NCI-H526 treated with DMSO at 0.1 percent for 48 hours (cell line): Measurements from ENCODE around the gene KIF19.

ENCODE experiments used
- DNase-seq: peaks from one replicate; lab custom pipeline; 2025; lab: John Stamatoyannopoulos, UW

Gene KIF19

GRCh38 chr17:74340470-74341023 is 14.5 kb downstream of the KIF19 start:
- no peak for DNase-seq

- no peak for DNase-seq
These were observed 16.2 kb downstream of the KIF19 start for GRCh38 chr17:74342224-74342623.

GRCh38 chr17:74343121-74343520 is 17.1 kb downstream of the KIF19 start:
- DNase-seq = no peak

GRCh38 chr17:74343526-74344284 is 17.7 kb downstream of the KIF19 start:
- no peak for DNase-seq

DNA sequence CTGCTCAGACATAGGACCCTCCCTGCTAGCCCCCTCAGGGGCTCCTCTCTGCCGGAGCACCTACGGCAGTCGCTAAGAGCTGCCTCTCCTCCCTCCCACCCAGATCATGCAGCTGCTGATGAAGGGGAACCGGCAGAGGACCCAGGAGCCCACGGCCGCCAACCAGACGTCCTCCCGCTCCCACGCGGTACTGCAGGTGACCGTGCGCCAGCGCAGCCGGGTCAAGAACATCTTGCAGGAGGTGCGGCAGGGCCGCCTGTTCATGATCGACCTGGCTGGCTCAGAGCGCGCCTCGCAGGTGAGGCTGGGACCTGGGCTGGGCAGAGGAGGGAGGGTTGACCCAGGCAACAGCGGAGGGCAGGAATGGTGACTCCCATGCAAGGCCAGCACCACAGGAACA is 18.6 kb downstream of the KIF19 start:
- no peak for DNase-seq

DNA sequence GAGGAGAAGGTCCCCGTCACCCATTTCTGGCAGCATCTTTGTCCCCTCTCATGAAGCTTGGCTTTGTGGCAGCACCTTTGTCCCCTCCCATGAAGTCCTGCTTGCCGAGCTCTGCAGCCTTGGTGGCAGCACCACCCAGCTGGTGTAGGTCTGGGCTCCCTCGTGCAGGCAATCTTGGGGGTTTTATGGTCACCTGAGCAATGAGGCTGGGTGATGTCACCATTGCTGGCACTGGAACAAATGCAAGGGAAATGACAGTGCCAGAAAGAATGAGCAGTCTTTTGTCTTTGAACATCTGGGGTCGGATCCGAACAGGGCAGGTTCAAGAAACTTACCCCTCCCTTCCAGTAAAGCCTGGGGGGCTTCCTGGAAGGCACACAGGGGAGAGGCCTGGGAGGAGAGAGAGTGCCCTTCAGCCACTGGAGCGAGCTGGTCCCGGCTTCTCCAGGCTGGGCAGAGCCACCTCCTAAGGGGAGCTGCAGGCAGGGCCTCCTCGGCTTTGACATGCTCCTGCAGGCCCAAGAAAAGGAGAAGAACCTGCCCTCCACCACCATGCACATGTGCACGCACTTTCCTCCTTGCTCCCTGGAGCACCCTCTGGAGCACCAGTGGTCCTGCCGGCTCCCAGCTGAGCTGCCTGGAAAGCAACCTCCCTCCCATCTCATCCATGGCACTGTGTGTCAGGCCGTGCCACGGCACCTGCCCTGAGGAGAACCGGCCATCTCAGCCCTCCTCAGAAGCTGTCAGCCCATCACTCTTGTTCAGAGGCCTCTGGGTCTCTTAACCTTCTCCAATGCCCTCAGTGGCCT is 19.6 kb downstream of the KIF19 start:
- DNase-seq = no peak

- no peak for DNase-seq
These were observed 21.6 kb downstream of the KIF19 start for GRCh38 chr17:74347646-74348045.

GRCh38 chr17:74349120-74349519 is 23.1 kb downstream of the KIF19 start:
- no peak for DNase-seq

DNA sequence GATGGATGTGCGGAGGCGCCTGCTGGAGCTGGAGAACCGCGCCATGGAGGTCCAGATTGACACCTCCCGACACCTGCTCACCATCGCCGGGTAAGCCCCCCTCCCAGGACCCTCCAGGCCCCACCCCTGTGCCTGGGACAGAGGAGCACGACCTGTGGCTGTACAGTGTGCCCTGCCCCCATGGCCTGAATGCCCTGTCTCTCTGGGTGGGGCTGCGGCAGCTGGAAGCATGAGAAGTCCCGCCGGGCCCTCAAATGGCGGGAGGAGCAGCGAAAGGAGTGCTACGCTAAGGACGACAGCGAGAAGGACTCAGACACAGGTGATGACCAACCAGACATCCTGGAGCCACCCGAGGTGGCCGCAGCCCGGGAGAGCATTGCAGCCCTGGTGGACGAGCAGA is 24.5 kb downstream of the KIF19 start:
- no peak for DNase-seq

GRCh38 chr17:74351552-74352210 is 25.7 kb downstream of the KIF19 start:
- DNase-seq = no peak

DNA sequence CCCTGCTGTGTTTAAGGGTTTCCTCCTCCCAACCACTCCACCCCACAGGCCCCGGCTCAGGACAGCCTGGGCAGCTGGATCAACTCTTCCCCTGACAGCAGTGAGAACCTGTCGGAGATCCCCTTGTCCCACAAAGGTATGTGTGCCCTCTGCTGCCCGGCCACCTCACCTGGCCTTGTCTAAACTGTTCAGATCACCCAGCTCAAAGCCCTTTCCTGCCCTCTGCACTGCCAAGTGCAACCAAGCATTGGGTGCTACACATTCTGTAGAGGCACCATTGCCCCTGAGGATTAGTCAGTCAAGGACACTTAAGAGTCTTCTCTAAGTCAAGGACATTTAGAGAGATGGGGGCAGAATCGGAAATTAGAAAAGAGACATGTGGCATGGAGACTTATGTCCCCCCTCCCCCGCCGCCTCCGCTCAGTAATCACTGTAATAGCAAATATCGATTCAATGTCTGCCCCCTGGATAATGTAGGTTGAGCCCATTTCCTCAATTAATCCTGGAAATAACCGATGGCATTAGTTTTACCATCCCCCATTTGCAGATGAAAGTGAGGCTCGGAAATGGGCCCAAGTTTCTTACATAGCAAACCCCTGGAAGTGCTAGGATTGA is 27.5 kb downstream of the KIF19 start:
- DNase-seq = no peak

- peak; percentile 17 for DNase-seq
These were observed 28.1 kb downstream of the KIF19 start for GRCh38 chr17:74354123-74354522.

DNA sequence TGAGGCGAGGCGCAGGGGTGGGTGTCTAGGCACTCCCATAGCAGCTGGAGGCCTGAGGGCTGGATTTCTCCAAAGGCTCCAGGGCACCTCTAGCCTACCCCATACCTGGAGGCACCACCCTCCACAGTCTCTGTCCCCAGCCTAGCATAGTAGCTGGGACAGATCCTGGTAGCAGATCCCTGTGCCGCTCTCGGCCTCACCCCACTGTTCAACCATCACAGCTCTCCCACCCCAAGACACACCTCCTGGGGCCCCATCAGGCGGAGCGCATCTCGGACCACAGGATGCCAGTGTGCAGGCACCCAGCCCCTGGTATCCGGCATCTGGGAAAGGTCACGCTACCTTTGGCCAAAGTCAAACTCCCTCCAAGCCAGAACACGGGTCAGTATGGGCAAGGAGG is 28.5 kb downstream of the KIF19 start:
- no peak for DNase-seq

- DNase-seq = no peak
These were observed 29.0 kb downstream of the KIF19 start for GRCh38 chr17:74355065-74355464.

DNA sequence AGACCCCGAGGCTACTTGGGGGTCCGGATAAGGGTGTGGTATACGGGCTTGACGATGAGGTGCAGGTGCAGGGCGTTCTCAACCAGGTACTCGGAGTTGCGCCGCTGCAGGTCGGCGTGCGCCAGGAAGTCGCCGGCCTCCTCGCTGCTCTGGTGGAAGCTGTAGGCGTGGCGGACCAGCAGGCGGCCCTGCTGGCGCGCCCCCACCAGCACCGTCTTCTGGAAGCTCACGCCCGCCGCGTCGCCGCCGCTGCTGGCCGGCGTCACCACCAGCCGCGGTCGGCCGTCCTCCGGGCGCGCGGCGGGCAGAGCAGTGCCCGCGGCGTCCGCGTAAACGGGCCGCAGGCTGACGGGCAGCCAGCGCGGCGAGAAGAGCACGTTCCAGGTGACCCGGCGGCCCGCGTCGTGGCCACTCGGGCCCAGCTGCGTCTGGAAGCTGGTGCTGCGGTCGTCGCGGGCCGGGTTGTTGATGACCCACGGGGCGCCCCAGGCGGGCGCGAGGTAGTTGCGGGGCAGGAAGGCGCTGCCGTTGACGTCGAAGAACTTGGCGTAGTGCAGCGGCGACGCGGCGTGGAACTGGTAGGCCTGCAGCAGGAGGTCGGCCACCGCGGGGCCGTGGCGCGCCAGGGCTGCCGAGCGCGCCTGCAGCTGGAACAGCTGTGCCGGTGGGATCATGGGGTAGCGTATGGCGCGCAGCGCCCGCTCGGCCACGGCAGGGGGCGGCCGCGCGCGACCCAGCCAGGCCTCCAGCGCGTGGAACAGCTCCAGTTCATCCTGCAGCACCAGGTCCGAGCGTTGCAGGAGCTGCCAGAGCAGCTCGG is 30.8 kb downstream of the KIF19 start:
- DNase-seq = no peak

DNA sequence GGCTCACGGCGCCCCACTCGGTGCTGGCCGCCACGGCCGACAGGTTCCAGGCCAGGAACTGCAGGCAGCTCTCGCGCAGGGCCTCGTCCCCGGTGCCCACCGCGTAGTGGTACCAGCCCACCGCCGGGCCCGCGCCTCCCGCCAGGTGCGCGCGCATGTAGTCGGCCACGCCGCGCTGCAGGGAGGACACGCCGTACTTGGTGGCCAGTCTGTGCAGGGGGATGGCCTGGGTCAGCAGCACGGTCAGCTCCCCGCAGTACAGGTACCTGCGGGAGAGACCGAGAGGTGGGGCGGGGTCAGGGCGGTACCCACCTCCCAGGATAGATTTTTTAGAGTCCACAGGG is 31.4 kb downstream of the KIF19 start:
- no peak for DNase-seq

DNA sequence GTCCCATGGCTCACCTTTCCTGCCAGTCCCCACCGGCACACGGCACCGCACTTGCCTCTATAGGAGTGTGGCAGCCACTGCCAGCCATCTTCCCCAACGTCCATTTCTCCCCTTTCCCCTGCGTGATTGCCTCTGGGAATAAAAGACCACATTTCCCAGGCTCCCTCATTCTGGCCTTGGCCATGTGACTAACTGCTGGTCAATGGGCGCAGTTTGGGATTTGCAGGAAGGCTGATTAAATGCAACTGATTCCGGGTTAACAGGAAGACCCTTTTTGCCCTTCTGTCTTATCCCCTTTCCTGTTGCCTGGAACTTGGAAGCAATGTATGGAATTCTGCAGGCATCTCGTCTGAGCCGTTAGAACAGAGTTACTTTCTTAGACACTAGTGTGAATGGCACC is 32.7 kb downstream of the KIF19 start:
- DNase-seq = no peak

DNA sequence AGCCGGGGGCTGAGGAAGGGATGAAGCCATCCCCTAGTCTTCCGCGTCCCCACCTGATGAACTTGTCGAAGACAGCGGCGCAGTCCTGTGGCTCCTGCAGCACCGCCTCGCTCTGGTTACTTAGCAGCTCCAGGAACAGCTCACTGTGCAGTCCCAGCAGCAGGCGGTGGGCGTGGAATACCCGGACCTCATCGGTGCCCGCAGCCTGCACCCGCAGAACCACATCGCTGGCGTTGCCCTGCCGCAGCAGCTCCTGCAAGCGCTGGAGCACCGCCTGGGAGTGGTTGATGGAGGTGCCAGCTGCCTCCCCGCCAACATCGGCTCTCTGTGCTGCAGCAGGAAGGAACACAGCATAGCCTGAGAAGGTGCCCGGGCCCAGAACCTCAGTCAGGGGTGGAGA is 33.9 kb downstream of the KIF19 start:
- no peak for DNase-seq

DNA sequence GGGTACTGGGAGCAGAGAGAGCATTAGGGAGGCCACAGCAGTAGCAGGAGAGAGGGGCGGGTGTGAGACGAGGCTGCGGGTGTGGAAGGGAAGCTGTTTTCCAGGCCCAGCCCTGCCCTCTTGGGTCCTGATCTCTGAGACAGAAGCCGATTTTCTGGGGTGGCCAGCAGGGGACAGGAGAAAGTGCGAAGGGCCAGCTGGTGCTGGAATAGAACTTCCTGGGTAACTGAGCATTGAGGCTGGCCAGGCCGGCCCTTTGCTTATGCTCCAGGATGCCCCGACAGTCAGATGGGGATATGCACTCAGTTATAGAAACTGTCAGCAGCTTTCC is 34.8 kb downstream of the KIF19 start:
- DNase-seq = no peak

GRCh38 chr17:74361230-74362068 is 35.4 kb downstream of the KIF19 start, which contains the start of gene BTBD17:
BTBD17 (minus strand) TSS chr17:74361868; CDS start chr17:74361819, 49 bp downstream.
- no peak for DNase-seq

GRCh38 chr17:74362069-74362405 is 36.0 kb downstream of the KIF19 start:
- no peak for DNase-seq
